ENCODE results near the gene GTF2A2. TPM values are rescaled to one million over a fixed set of nuclear protein-coding genes. Genes with fewer than 3 reads are reported as not detected.

The GTF2A2 gene
- total and polyA plus RNA-seq, 8 donors: 1.2 to 82.9 (median 26.5) TPM

GRCh38 chr15:59616379-59616778, 40.9 kb downstream of the GTF2A2 start:
- Histone ChIP-seq H3K9me3 (no peaks in the 10 kb centered on the region), H3K4me3 (peak overlapping the region in 1 of 4 donors; percentile 40), H3K27ac (peak overlapping the region in 1 of 5 donors; percentile 49), H3K27me3 (peaks cover 0 to 24% (median 7%) of the 10 kb centered on the region in 3 donors), H3K4me1 (peaks cover 0 to 6% (median 2%) of the 10 kb centered on the region in 4 donors), H3K36me3 (peaks cover 0 to 3% (median 0%) of the 10 kb centered on the region in 4 donors)
- DNase-seq: peak in 1 of 2 donors; percentile 65
- intact Hi-C loops (cut with DNase I; ENCODE audit: low total_unique reads): no loop called here
- WGBS, 5 donors: 31 to 49% (median 38%) methylated on average over 3 of the region's 3 CpGs
- no peak for TF ChIP-seq EP300 (IDR thresholded peaks at IDR 0.05)
- peak in 1 of 7 experiments; percentile 5 for TF ChIP-seq CTCF (IDR thresholded peaks at IDR 0.05)
- TF ChIP-seq POLR2A (IDR thresholded peaks at IDR 0.05): no peak
- no peak for TF ChIP-seq POLR2AphosphoS5 (IDR thresholded peaks at IDR 0.05)

- H3K36me3 ChIP-seq: peaks cover 0 to 3% (median 0%) of the 10 kb centered on the region in 4 donors
- no peak for DNase-seq
- H3K4me1 ChIP-seq: peaks cover 0 to 6% (median 2%) of the 10 kb centered on the region in 4 donors
- TF ChIP-seq EP300 (IDR thresholded peaks at IDR 0.05) (no peak), CTCF (IDR thresholded peaks at IDR 0.05) (no peak), POLR2A (IDR thresholded peaks at IDR 0.05) (no peak), POLR2AphosphoS5 (IDR thresholded peaks at IDR 0.05) (no peak)
- H3K9me3 ChIP-seq: no peaks in the 10 kb centered on the region
- intact Hi-C loops (cut with DNase I; ENCODE audit: low total_unique reads): no loop called here
- H3K27me3 ChIP-seq: peaks cover 0 to 24% (median 7%) of the 10 kb centered on the region in 3 donors
- 52 to 82% (median 69%) methylated on average over 5 of the region's 5 CpGs for WGBS, 5 donors
- H3K27ac ChIP-seq: peak overlapping the region in 2 of 5 donors; percentile 17 to 49
- peak overlapping the region in 2 of 4 donors; percentile 10 to 40 for H3K4me3 ChIP-seq
Observed at GRCh38 chr15:59615661-59616060, 41.7 kb downstream of the GTF2A2 start.

- peaks cover 0 to 3% (median 0%) of the 10 kb centered on the region in 4 donors for H3K36me3 ChIP-seq
- no peaks in the 10 kb centered on the region for H3K9me3 ChIP-seq
- H3K27me3 ChIP-seq: peaks cover 0 to 18% (median 7%) of the 10 kb centered on the region in 3 donors
- H3K4me3 ChIP-seq: peak overlapping the region in 1 of 4 donors; percentile 40
- DNase-seq: no peak
- H3K27ac ChIP-seq: peak overlapping the region in 1 of 5 donors; percentile 73
- intact Hi-C loops (cut with DNase I; ENCODE audit: low total_unique reads): no loop called here
- peaks cover 0 to 6% (median 2%) of the 10 kb centered on the region in 4 donors for H3K4me1 ChIP-seq
- TF ChIP-seq POLR2AphosphoS5 (IDR thresholded peaks at IDR 0.05): no peak
- no peak for TF ChIP-seq CTCF (IDR thresholded peaks at IDR 0.05)
- no peak for TF ChIP-seq POLR2A (IDR thresholded peaks at IDR 0.05)
- TF ChIP-seq EP300 (IDR thresholded peaks at IDR 0.05): no peak
- 62 to 87% (median 81%) methylated on average over 7 of the region's 7 CpGs for WGBS, 5 donors
Observed at GRCh38 chr15:59614153-59614552, 43.2 kb downstream of the GTF2A2 start.

- TF ChIP-seq POLR2AphosphoS5 (IDR thresholded peaks at IDR 0.05) (peak in 2 of 3 donors; percentile 49 to 58), EP300 (IDR thresholded peaks at IDR 0.05) (no peak)
- Histone ChIP-seq H3K27me3 (peaks cover 0 to 8% (median 0%) of the 10 kb centered on the region in 3 donors), H3K4me3 (peak within 1 kb of the TSS in 3 of 4 donors; percentile 32 to 40 (median 34)), H3K27ac (peak within 1 kb of the TSS; percentile 26 to 76 (median 54)), H3K4me1 (peaks cover 0 to 6% (median 2%) of the 10 kb centered on the region in 4 donors), H3K36me3 (no peaks in the 10 kb centered on the region), H3K9me3 (no peaks in the 10 kb centered on the region)
- peak in 1 of 2 donors; percentile 78 for DNase-seq
- intact Hi-C loops (cut with DNase I; ENCODE audit: low total_unique reads): no loop called here
- WGBS, 5 donors: 33 to 57% (median 45%) methylated on average over 8 of the region's 8 CpGs
Observed at GRCh38 chr15:59611276-59612260, 45.7 kb downstream of the GTF2A2 start, which contains the start of gene GCNT3. Gene GCNT3 (plus strand): TSS chr15:59611783. CDS start chr15:59618239, 6,456 bp downstream.

Measured in stomach (tissue), 9 donors.